GM18907 (cell line): Measurements from ENCODE around the gene HNRNPC.
"Not testable (repeated sequence)": the region's sequence is repeated elsewhere in the genome, so short reads cannot be mapped to it uniquely, and the experiment has no call there.

Experiments
- ATAC-seq: cut with Tn5 transposase; IDR thresholded peaks from one replicate; pipeline ENCODE4 v1.9.1; 2021; ENCODE audit warnings: mild to moderate bottlenecking, moderate library complexity; ENCODE audit not compliant: unreplicated experiment

HNRNPC gene

GRCh38 chr14:21269252-21270046, at the start of gene HNRNPC:
Gene HNRNPC (minus strand): TSS chr14:21269442. CDS start chr14:21234193, 35,249 bp downstream.
- peak; percentile 95 for ATAC-seq

- no peak for ATAC-seq
Measured at GRCh38 chr14:21317398-21317797, 48.2 kb upstream of the HNRNPC start.

- no peak for ATAC-seq
Measured at GRCh38 chr14:21313512-21313911, 44.3 kb upstream of the HNRNPC start.

- ATAC-seq = no peak
Measured at GRCh38 chr14:21311614-21312013, 42.4 kb upstream of the HNRNPC start.

GRCh38 chr14:21309956-21310355, 40.7 kb upstream of the HNRNPC start:
- no peak for ATAC-seq

GRCh38 chr14:21309238-21309636, 40.0 kb upstream of the HNRNPC start:
- no peak for ATAC-seq

GRCh38 chr14:21308479-21309237, 39.4 kb upstream of the HNRNPC start:
- ATAC-seq = peak; percentile 82

- peak; percentile 16 for ATAC-seq
Measured at GRCh38 chr14:21308132-21308478, 38.9 kb upstream of the HNRNPC start.

GRCh38 chr14:21307637-21308036, 38.4 kb upstream of the HNRNPC start:
- no peak for ATAC-seq

GRCh38 chr14:21302836-21303140, 33.5 kb upstream of the HNRNPC start:
- not testable (repeated sequence) for ATAC-seq

- ATAC-seq = no peak
Measured at GRCh38 chr14:21302013-21302835, 33.0 kb upstream of the HNRNPC start.

GRCh38 chr14:21300892-21301291, 31.6 kb upstream of the HNRNPC start:
- no peak for ATAC-seq

GRCh38 chr14:21299562-21300130, 30.4 kb upstream of the HNRNPC start:
- ATAC-seq = no peak

GRCh38 chr14:21298358-21298757, 29.1 kb upstream of the HNRNPC start:
- ATAC-seq = no peak

- ATAC-seq = not testable (repeated sequence)
Measured at GRCh38 chr14:21294026-21294425, 24.8 kb upstream of the HNRNPC start.

- ATAC-seq = no peak
Measured at GRCh38 chr14:21287168-21287567, 17.9 kb upstream of the HNRNPC start.

- not testable (repeated sequence) for ATAC-seq
Measured at GRCh38 chr14:21286516-21286915, 17.3 kb upstream of the HNRNPC start.

GRCh38 chr14:21281917-21282316, 12.7 kb upstream of the HNRNPC start:
- ATAC-seq = not testable (repeated sequence)

- ATAC-seq = no peak
Measured at GRCh38 chr14:21279783-21280182, 10.5 kb upstream of the HNRNPC start, which contains the start of gene RPGRIP1. Gene RPGRIP1 (plus strand): TSS chr14:21280083. CDS start chr14:21287977, 7,894 bp downstream.

- no peak for ATAC-seq
Measured at GRCh38 chr14:21278632-21279031, 9.4 kb upstream of the HNRNPC start.

GRCh38 chr14:21275261-21275858, 6.1 kb upstream of the HNRNPC start:
- ATAC-seq = no peak
